ENCODE results near the gene ACAP2. TPM values are rescaled to one million over a fixed set of nuclear protein-coding genes. Genes with fewer than 3 reads are reported as not detected.

Gene ACAP2
- total RNA-seq, 1 donor from 2014 or later, result 49.7 TPM

DNA sequence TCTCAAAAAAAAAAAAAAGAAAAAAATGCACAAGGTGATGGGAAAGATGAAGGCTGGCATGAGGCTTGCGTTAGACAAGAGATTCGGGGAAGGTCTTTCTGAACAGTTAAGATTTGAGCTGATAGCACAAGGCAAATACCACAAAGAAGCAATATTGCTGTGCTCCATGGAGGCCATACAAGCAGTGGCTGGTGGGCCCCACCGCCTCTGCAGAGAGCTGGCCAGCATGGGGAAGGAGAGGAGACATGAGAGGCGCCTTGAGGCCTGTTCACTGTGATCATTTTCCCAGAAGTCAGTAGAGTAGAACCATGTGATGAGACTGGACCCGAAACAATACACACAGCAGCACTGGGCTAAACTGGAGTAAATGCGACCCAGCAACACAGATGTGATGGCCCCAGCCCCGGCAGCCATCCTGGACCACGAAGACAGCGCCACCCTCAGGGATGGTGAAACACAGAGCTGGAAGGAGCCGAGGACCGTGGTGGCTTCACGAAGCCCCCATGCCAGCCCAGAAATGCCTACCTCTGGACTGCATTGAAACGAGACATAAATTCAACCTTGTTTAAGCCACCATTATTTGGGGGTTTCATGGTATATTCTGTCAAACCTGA lies 177.3 kb downstream of the ACAP2 start:
- peaks cover 20% of the 10 kb centered on the region for H3K4me1 Mint-ChIP-seq
- H3K27ac Mint-ChIP-seq, result no peak overlapping the region
- no peaks in the 10 kb centered on the region for H3K27me3 Mint-ChIP-seq (ENCODE audit: low read depth)

DNA sequence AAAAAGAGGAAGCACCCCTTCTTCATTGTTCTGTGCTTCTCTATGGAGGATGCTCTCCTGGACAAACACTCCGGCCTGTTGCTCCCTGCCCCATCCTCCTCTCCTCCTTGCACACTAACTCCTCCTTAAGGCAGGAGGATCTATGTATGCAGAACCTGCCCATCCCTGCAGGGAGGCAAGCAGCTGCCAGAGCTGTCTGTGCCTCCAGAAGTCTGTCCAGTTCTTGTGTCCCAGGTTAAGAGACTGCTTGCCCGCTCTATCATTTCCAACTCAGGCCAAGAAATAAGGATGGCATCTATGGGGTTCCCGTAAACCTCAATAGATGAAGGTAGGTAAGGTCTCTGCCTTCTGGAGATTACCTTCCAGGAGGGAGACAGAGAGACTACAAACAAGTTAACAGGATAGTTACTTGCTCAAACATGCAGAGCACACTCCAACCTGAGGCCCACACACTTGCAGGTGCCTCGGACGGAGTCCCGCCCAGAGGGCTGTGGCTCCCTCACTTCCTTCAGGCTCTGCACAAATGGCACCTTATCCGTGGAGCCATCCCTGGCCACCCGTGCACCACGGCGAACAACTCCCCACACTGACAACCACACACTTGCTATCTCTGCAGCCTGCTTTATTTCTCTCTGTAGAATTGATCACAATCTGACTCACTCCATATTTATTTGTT lies 178.8 kb downstream of the ACAP2 start:
- H3K27ac Mint-ChIP-seq, result no peak overlapping the region
- peaks cover 10% of the 10 kb centered on the region for H3K4me1 Mint-ChIP-seq
- no peaks in the 10 kb centered on the region for H3K9me3 Mint-ChIP-seq
- no peaks in the 10 kb centered on the region for H3K27me3 Mint-ChIP-seq (ENCODE audit: low read depth)
- no peak for DNase-seq (ENCODE audit: low spot score in 2 of 2, unreplicated experiment in 2 of 2)
- TF ChIP-seq, protein P1, sequence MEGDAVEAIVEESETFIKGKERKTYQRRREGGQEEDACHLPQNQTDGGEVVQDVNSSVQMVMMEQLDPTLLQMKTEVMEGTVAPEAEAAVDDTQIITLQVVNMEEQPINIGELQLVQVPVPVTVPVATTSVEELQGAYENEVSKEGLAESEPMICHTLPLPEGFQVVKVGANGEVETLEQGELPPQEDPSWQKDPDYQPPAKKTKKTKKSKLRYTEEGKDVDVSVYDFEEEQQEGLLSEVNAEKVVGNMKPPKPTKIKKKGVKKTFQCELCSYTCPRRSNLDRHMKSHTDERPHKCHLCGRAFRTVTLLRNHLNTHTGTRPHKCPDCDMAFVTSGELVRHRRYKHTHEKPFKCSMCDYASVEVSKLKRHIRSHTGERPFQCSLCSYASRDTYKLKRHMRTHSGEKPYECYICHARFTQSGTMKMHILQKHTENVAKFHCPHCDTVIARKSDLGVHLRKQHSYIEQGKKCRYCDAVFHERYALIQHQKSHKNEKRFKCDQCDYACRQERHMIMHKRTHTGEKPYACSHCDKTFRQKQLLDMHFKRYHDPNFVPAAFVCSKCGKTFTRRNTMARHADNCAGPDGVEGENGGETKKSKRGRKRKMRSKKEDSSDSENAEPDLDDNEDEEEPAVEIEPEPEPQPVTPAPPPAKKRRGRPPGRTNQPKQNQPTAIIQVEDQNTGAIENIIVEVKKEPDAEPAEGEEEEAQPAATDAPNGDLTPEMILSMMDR (IDR thresholded peaks at IDR 0.05; ENCODE audit: unreplicated experiment), result no peak
- H3K36me3 Mint-ChIP-seq, result peaks cover 9% of the 10 kb centered on the region
- H3K4me3 Mint-ChIP-seq, result no peak overlapping the region

More for the DNA sequence above, 177.3 kb downstream of the ACAP2 start:
- Mint-ChIP-seq H3K4me3 (no peak overlapping the region), H3K9me3 (no peaks in the 10 kb centered on the region), H3K36me3 (peaks cover 9% of the 10 kb centered on the region)
- no peak for DNase-seq (ENCODE audit: low spot score in 2 of 2, unreplicated experiment in 2 of 2)
- TF ChIP-seq, protein P1 (IDR thresholded peaks at IDR 0.05; ENCODE audit: unreplicated experiment), result no peak

DNA sequence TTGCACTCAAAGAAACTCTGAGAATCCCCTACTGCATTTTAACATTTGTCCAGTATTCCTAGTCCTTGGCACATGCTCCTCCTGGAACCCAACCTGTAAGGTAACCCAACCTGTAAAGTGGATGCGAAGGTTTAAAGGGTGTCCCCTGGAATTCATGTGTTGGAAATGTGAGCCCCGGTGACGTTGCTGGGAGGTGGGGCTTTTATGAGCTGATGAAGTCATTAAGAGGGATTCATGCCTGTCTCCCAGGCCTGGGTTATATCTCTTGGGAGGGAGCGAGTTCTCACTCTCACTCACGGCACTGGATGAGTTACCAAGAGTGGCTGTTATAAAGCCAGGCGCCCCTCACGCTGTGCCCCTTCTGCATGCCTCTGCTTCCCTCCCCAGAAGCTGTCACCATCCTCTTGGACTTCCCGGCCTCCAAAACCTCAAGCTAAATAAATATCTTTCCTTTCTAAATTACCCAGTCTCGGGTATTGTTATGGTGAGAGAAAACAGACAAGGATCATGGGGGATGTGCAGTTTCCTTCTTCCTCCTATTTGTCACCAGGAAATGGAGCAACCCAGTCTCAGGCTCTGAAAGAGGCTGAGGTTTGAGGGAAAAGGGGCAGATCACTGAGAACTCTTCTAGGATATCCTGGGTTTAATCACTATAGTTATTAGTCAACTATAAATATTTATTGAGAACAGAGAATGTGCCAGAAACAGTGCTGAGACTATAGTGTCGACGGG lies 179.5 kb downstream of the ACAP2 start:
- TF ChIP-seq, protein P1 (IDR thresholded peaks at IDR 0.05; ENCODE audit: unreplicated experiment), result no peak
- Mint-ChIP-seq H3K9me3 (no peaks in the 10 kb centered on the region), H3K27me3 (ENCODE audit: low read depth) (no peaks in the 10 kb centered on the region), H3K27ac (peak overlapping the region; percentile 30), H3K4me1 (peaks cover 14% of the 10 kb centered on the region), H3K4me3 (no peak overlapping the region), H3K36me3 (peaks cover 9% of the 10 kb centered on the region)
- DNase-seq (ENCODE audit: low spot score in 2 of 2, unreplicated experiment in 2 of 2), result no peak

DNA sequence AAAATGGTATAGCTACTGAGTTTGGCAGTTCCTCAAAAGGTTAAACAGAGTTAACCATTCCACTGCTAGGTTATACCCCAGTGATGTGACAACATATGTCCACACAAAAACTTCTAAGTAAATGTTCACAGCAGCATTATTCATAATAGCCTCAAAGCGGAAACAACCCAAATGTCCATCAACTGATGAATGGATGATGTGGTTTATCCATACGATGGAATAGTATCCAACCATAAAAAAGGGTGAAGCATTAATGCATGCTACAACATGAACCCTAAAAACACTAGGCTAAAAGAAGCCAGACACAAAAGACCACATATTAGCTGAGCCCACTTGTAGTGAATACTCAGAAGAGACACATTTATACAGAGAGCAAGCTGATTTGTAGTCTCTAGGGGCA lies 180.9 kb downstream of the ACAP2 start:
- Mint-ChIP-seq H3K4me3 (no peak overlapping the region), H3K4me1 (peaks cover 24% of the 10 kb centered on the region), H3K36me3 (peaks cover 6% of the 10 kb centered on the region), H3K27ac (no peak overlapping the region), H3K27me3 (ENCODE audit: low read depth) (no peaks in the 10 kb centered on the region), H3K9me3 (no peaks in the 10 kb centered on the region)
- DNase-seq (ENCODE audit: low spot score in 2 of 2, unreplicated experiment in 2 of 2), result no peak
- TF ChIP-seq, protein P1 (IDR thresholded peaks at IDR 0.05; ENCODE audit: unreplicated experiment), result no peak

DNA sequence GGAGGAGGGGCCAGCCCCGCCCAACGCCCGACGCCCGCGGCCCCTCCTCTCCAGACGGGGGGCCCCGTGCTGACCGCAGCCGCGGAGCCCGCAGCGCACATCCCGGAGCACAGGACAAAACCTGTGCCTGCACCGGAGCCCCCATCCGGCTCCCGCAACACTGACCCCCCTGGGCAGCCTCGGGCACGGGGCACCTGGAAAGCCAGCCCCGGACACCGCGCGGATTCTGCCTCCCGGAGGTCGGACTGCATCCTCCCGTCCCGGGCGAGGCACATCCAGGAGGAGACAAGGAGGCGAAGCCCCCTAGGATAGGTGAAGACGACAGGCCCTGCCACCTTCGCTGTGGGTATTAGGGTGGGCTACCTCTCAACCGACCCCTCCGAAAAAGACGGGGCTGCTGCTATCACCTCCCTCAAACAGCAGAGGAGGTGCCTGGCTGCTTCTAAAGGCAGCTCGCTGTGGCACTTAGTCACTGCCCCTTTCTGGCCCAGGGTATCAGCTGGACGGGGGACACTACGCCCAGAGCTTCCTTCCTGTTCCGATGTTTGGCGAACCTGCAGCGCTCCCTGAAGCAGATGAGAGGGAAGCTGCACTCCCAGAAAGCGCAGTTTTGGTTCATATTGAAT lies 182.4 kb downstream of the ACAP2 start:
- peaks cover 1% of the 10 kb centered on the region for H3K36me3 Mint-ChIP-seq
- DNase-seq (ENCODE audit: low spot score in 2 of 2, unreplicated experiment in 2 of 2), result peak in 1 of 2 experiments; percentile 35
- H3K27me3 Mint-ChIP-seq (ENCODE audit: low read depth), result no peaks in the 10 kb centered on the region
- no peak overlapping the region for H3K27ac Mint-ChIP-seq
- H3K9me3 Mint-ChIP-seq, result no peaks in the 10 kb centered on the region
- peak overlapping the region; percentile 64 for H3K4me3 Mint-ChIP-seq
- TF ChIP-seq, protein P1 (IDR thresholded peaks at IDR 0.05; ENCODE audit: unreplicated experiment), result peak; percentile 58
- H3K4me1 Mint-ChIP-seq, result peaks cover 26% of the 10 kb centered on the region
